GM12878 (cell line): Measurements from ENCODE around the gene ZNF526.

Source experiments
- EP300 ChIP-seq, 2 experiments: fragments of 150-350 bp in 1 of 2; IDR thresholded peaks; 2 replicates each; pipeline ENCODE4 v1.6.1; 2011 to 2012; ENCODE audit warnings: low read depth in 2 of 2, low read length in 2 of 2, borderline replicate concordance in 1 of 2, improper control_type of control experiment in 1 of 2, inconsistent platforms in 1 of 2; ENCODE audit not compliant: control insufficient read depth in 1 of 2
- FOXM1 ChIP-seq: IDR thresholded peaks from 2 replicates; pipeline ENCODE4 v1.6.1; 2012; ENCODE audit warnings: low read depth, mild to moderate bottlenecking, inconsistent platforms, low read length, moderate library complexity
- HDAC6 ChIP-seq: fragments of 200-600 bp; sonication (generic); IDR thresholded peaks from one replicate; pipeline ENCODE4 v1.8.0; 2017; ENCODE audit warnings: antibody characterized with exemption; ENCODE audit not compliant: unreplicated experiment
- MYC ChIP-seq: IDR thresholded peaks from 2 replicates; pipeline ENCODE4 v1.6.1; 2011; ENCODE audit warnings: mild to moderate bottlenecking, low read length, moderate library complexity, inconsistent platforms; ENCODE audit not compliant: insufficient read depth, insufficient replicate concordance, insufficient read length, severe bottlenecking
- POLR2A ChIP-seq: IDR thresholded peaks from 2 replicates; pipeline ENCODE4 v1.6.1; 2011; ENCODE audit warnings: low read depth, mild to moderate bottlenecking, low read length
- POLR2AphosphoS5 ChIP-seq: IDR thresholded peaks from 2 replicates; pipeline ENCODE4 v1.6.1; 2011; ENCODE audit warnings: mild to moderate bottlenecking, low read length, inconsistent platforms
- SUZ12 ChIP-seq: fragments of 200-600 bp; sonication (generic); IDR thresholded peaks from one replicate; pipeline ENCODE4 v1.6.1; 2018; ENCODE audit warnings: antibody characterized with exemption, mild to moderate bottlenecking; ENCODE audit not compliant: unreplicated experiment
- TCF7 ChIP-seq: IDR thresholded peaks from 2 replicates; pipeline ENCODE4 v1.6.1; 2014; ENCODE audit warnings: antibody characterized with exemption, borderline replicate concordance
- USF2 ChIP-seq: IDR thresholded peaks from 2 replicates; pipeline ENCODE4 v1.6.1; 2011; ENCODE audit warnings: low read depth, low read length, improper control_type of control experiment, borderline replicate concordance
- YY1 ChIP-seq: IDR thresholded peaks from 2 replicates; pipeline ENCODE4 v1.6.1; 2011; ENCODE audit warnings: low read depth, mild to moderate bottlenecking, low read length
- ZNF622 ChIP-seq: fragments of 450-650 bp; IDR thresholded peaks from 2 replicates; pipeline ENCODE4 v1.6.1; 2017; ENCODE audit warnings: mild to moderate bottlenecking, inconsistent platforms

- no peak for TF ChIP-seq POLR2AphosphoS5
- no peak for TF ChIP-seq MYC
- no peak for TF ChIP-seq SUZ12
- no peak for TF ChIP-seq EP300 (IDR thresholded peaks at IDR 0.05; ENCODE audit: borderline replicate concordance in 1 of 2, control insufficient read depth in 1 of 2, low read depth in 2 of 2, low read length in 2 of 2)
- TF ChIP-seq YY1: no peak
- peak; percentile 53 for TF ChIP-seq POLR2A
- no peak for TF ChIP-seq HDAC6
- no peak for TF ChIP-seq ZNF622
- TF ChIP-seq TCF7: no peak
- TF ChIP-seq FOXM1: no peak
- TF ChIP-seq USF2: no peak
Observed at GRCh38 chr19:42246143-42246921, 26.2 kb downstream of the ZNF526 start.
